Mucosa of rectum (tissue), 2 donors: Measurements from ENCODE around the gene RBP3.

Source experiments
- H3K27ac ChIP-seq, 2 donors: one replicate each; pipeline ENCODE4 v1.7.0; 2013; ENCODE audit warnings: inconsistent platforms in 2 of 2, low read depth in 2 of 2, low read length in 2 of 2
- H3K27me3 ChIP-seq, 2 donors: one replicate each; pipeline ENCODE4 v1.7.0; 2013; ENCODE audit warnings: low read length in 2 of 2; ENCODE audit not compliant: control insufficient read depth in 2 of 2, insufficient read depth in 2 of 2
- H3K36me3 ChIP-seq, 2 donors: one replicate each; pipeline ENCODE4 v1.7.0; 2013; ENCODE audit warnings: low read length in 2 of 2; ENCODE audit not compliant: control insufficient read depth in 2 of 2, insufficient read depth in 2 of 2
- H3K4me1 ChIP-seq, 2 donors: one replicate each; pipeline ENCODE4 v1.7.0; 2013; ENCODE audit warnings: low read length in 2 of 2, mild to moderate bottlenecking in 1 of 2; ENCODE audit not compliant: control insufficient read depth in 2 of 2, insufficient read depth in 2 of 2
- H3K4me3 ChIP-seq, 2 donors: one replicate each; pipeline ENCODE4 v1.7.0; 2013; ENCODE audit warnings: low read length in 2 of 2
- H3K9ac ChIP-seq, 2 donors: one replicate each; pipeline ENCODE4 v1.7.0; 2013; ENCODE audit warnings: low read length in 2 of 2, low read depth in 1 of 2, mild to moderate bottlenecking in 1 of 2
- H3K9me3 ChIP-seq, 2 donors: one replicate each; pipeline ENCODE4 v1.7.0; 2013; ENCODE audit warnings: low read length in 2 of 2; ENCODE audit not compliant: control insufficient read depth in 2 of 2
- donor health status: healthy.
- donor health status: Normal muscosa, but diverticular disease.

The RBP3 gene

GRCh38 chr10:47406870-47407691, 58.9 kb downstream of the RBP3 start:
- Histone ChIP-seq H3K4me1 (no peaks in the 10 kb centered on the region), H3K9ac (no peak overlapping the region), H3K4me3 (no peak overlapping the region), H3K9me3 (no peaks in the 10 kb centered on the region), H3K27me3 (no peaks in the 10 kb centered on the region), H3K27ac (no peak overlapping the region), H3K36me3 (no peaks in the 10 kb centered on the region)
